Measurements from ENCODE around the gene SORCS2.

GRCh38 chr4:7420661-7421040 lies 228.3 kb downstream of the SORCS2 start:
- no peak for TF ChIP-seq CTCF (IDR thresholded peaks at IDR 0.05; ENCODE audit: low read depth, low read length, poor library complexity, severe bottlenecking)
- TF ChIP-seq EZH2phosphoT487 (IDR thresholded peaks at IDR 0.05; ENCODE audit: borderline replicate concordance, low read length): no peak

Data from DOHH2 (cell line).